HCT116 (cell line): ENCODE data around the gene THNSL1. TPM values are rescaled to one million over a fixed set of nuclear protein-coding genes. Genes with fewer than 3 reads are reported as not detected.

ENCODE experiments used
- ATAC-seq: fragments of 200-7000 bp; cut with Tn5 transposase; 2 replicates; pipeline ENCODE4 v1.9.1; 2020; ENCODE audit warnings: mild to moderate bottlenecking, moderate library complexity
- BruUV-seq: library from RNA; stranded (reverse); fragments of 400-500 nt; replicated peaks from 2 replicates; lab custom pipeline; 2021; lab: Mats Ljungman, UMichigan
- CTCF ChIA-PET: fragments of 300-600 bp; sonication (Branson Sonifier 250); formaldehyde crosslinking; loops from one replicate; lab custom pipeline; 2021; ENCODE audit warnings: antibody characterized with exemption; lab: Charles Lee
- POLR2A ChIA-PET: fragments of 300-600, 350-600 bp; sonication (Branson Sonifier 250); formaldehyde crosslinking; loops from one replicate; lab custom pipeline; 2021; ENCODE audit warnings: antibody characterized with exemption; lab: Charles Lee
- RAD21 ChIA-PET, 2 experiments: fragments of 300-600 bp; sonication (Branson Sonifier 250); formaldehyde crosslinking; loops; one replicate each; lab custom pipeline; 2023; ENCODE audit warnings: low total read pairs in 2 of 2; ENCODE audit not compliant: uncharacterized antibody in 2 of 2, unreplicated experiment in 2 of 2, low non-redundant PET in 1 of 2; lab: Charles Lee
- DNase-seq: peaks from one replicate; pipeline ENCODE4 v3.0.0-alpha.2; 2010; ENCODE audit warnings: low read depth, low spot score
- H2AFZ ChIP-seq: fragments of 200-600 bp; shearing (Covaris generic), sonication (generic); 2 replicates; pipeline ENCODE4 v1.6.1; 2017; ENCODE audit warnings: low read depth, mixed run types, mixed read lengths, antibody characterized with exemption, low read length; ENCODE audit not compliant: poor library complexity, severe bottlenecking
- H3K27ac ChIP-seq: 2 replicates; pipeline ENCODE4 v1.5.1; 2012; ENCODE audit warnings: low read depth, low read length
- H3K27me3 ChIP-seq: fragments of 200-600 bp; sonication (generic); 2 replicates; pipeline ENCODE4 v1.6.1; 2016; ENCODE audit warnings: mixed run types, low read length, mixed read lengths; ENCODE audit not compliant: insufficient read depth
- H3K36me3 ChIP-seq, 2 experiments: fragments of 200-500 bp in 1 of 2; fragments of 200-600 bp in 1 of 2; sonication (Bioruptor generic) in 1 of 2; sonication (generic) in 1 of 2; 2 replicates each; pipeline versions ENCODE4 v1.5.1 to v1.6.1; 2014 to 2016; ENCODE audit warnings: low read length in 2 of 2, inconsistent platforms in 1 of 2, mixed read lengths in 1 of 2, mixed run types in 1 of 2; ENCODE audit not compliant: insufficient read depth in 2 of 2, control insufficient read depth in 1 of 2
- H3K4me1 ChIP-seq, 2 experiments: fragments of 200-600 bp in 1 of 2; sonication (generic) in 1 of 2; 2 replicates each; pipeline versions ENCODE4 v1.5.1 to v1.6.1; 2012 to 2017; ENCODE audit warnings: low read length in 2 of 2, inconsistent platforms in 1 of 2, mild to moderate bottlenecking in 1 of 2, mixed read lengths in 1 of 2, mixed run types in 1 of 2, moderate library complexity in 1 of 2; ENCODE audit not compliant: insufficient read depth in 2 of 2, control insufficient read depth in 1 of 2
- H3K4me2 ChIP-seq: fragments of 200-600 bp; sonication (generic); 2 replicates; pipeline ENCODE4 v1.6.1; 2017; ENCODE audit warnings: mixed run types, low read length, mixed read lengths
- H3K4me3 ChIP-seq, 2 experiments: fragments of 200-600 bp in 1 of 2; sonication (generic) in 1 of 2; replicated peaks in 1 of 2; 2 replicates each; pipeline ENCODE4 v1.5.1; 2011 to 2016; ENCODE audit warnings: low read length in 2 of 2, control low read depth in 1 of 2, low read depth in 1 of 2, mild to moderate bottlenecking in 1 of 2, mixed read lengths in 1 of 2, mixed run types in 1 of 2
- H3K79me2 ChIP-seq: fragments of 200-600 bp; sonication (generic); 2 replicates; pipeline ENCODE4 v1.6.1; 2017; ENCODE audit warnings: mild to moderate bottlenecking, mixed run types, low read length, moderate library complexity, mixed read lengths; ENCODE audit not compliant: insufficient read depth
- H3K9ac ChIP-seq: fragments of 200-600 bp; sonication (generic); 2 replicates; pipeline ENCODE4 v1.6.1; 2016; ENCODE audit warnings: low read length, mixed read lengths
- H3K9me2 ChIP-seq: fragments of 200-600 bp; sonication (generic), shearing (Covaris generic); 2 replicates; pipeline ENCODE4 v1.6.1; 2017; ENCODE audit warnings: mixed run types, mild to moderate bottlenecking, moderate library complexity; ENCODE audit not compliant: insufficient read depth
- H3K9me3 ChIP-seq, 2 experiments: fragments of 200-500 bp in 1 of 2; fragments of 200-600 bp in 1 of 2; sonication (Bioruptor generic) in 1 of 2; sonication (generic) in 1 of 2; 2 replicates each; pipeline ENCODE4 v1.6.1; 2014 to 2017; ENCODE audit warnings: low read length in 2 of 2, mixed read lengths in 2 of 2, inconsistent platforms in 1 of 2, low read depth in 1 of 2, mild to moderate bottlenecking in 1 of 2, mixed run types in 1 of 2, moderate library complexity in 1 of 2; ENCODE audit not compliant: control insufficient read depth in 1 of 2, insufficient read depth in 1 of 2
- H4K20me1 ChIP-seq: fragments of 200-600 bp; sonication (generic), shearing (Covaris generic); 2 replicates; pipeline ENCODE4 v1.6.1; 2017; ENCODE audit warnings: mixed run types, mild to moderate bottlenecking, moderate library complexity; ENCODE audit not compliant: insufficient read depth
- CEBPB ChIP-seq: IDR thresholded peaks from 2 replicates; pipeline ENCODE4 v1.6.1; 2012; ENCODE audit warnings: low read depth
- ELF1 ChIP-seq: IDR thresholded peaks from 2 replicates; pipeline ENCODE4 v1.6.1; 2012; ENCODE audit warnings: low read depth, borderline replicate concordance
- EZH2phosphoT487 ChIP-seq: fragments of 200-600 bp; IDR thresholded peaks from 2 replicates; pipeline ENCODE4 v1.6.1; 2018; ENCODE audit warnings: antibody characterized with exemption, borderline replicate concordance
- FOSL1 ChIP-seq: IDR thresholded peaks from 2 replicates; pipeline ENCODE4 v1.6.1; 2012; ENCODE audit warnings: low read depth
- JUND ChIP-seq: IDR thresholded peaks from 2 replicates; pipeline ENCODE4 v1.6.1; 2012
- POLR2AphosphoS5 ChIP-seq: IDR thresholded peaks from 2 replicates; pipeline ENCODE4 v1.6.1; 2011; ENCODE audit warnings: mild to moderate bottlenecking, low read depth, low read length, moderate library complexity
- TCF7L2 ChIP-seq: IDR thresholded peaks from 2 replicates; pipeline ENCODE4 v1.7.0; 2011; ENCODE audit warnings: borderline replicate concordance, inconsistent platforms; ENCODE audit not compliant: insufficient read depth, insufficient read length; ENCODE audit errors: extremely low read depth
- YY1 ChIP-seq: IDR thresholded peaks from 2 replicates; pipeline ENCODE4 v1.6.1; 2011; ENCODE audit warnings: low read length, low read depth, moderate library complexity, mild to moderate bottlenecking; ENCODE audit not compliant: insufficient replicate concordance; ENCODE audit errors: extremely low read depth
- ZNF274 ChIP-seq: fragments of 200-500 bp; sonication (Bioruptor generic); IDR thresholded peaks from 2 replicates; pipeline ENCODE4 v1.6.1; 2014; ENCODE audit warnings: mild to moderate bottlenecking, low read depth, low read length, inconsistent platforms
- intact Hi-C: fragments of 100-400 bp; cut with micrococcal nuclease; formaldehyde crosslinking; loops from 2 replicates; pipeline ENCODE4 v1.10.0; 2022
- total RNA-seq: library from RNA; stranded (reverse); gene quantifications from one replicate; pipeline ENCODE4 v1.2.1, GENCODE V29; 2021; ENCODE audit not compliant: unreplicated experiment
- TF ChIP-seq, protein P1 (sequence below): IDR thresholded peaks from 2 replicates; pipeline ENCODE4 v1.6.1; 2012

THNSL1 gene
- total RNA-seq, 1 experiment from 2014 or later = 7.7 TPM

DNA sequence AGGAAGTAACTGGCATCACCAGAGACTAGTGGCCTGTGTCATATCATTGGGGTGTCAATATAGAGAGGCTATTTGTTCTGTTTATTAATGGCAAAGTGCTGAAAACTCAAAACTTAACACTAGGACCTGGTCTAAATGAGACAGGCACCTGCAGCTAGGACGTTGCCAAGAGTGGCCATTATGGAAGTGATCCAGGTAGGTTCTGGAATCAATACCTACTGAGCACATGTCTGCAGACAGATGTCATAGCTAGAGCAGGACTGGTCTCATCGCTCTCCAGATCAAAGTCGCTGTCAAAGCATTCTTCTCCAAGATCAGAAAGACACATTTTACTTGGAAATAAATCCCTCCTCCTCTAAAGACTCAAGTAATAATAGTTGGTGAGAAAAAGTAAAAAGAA lies 40.3 kb downstream of the THNSL1 start (continued):
- TF ChIP-seq TCF7L2 (no peak), EZH2phosphoT487 (no peak), ELF1 (no peak), JUND (no peak), POLR2AphosphoS5 (no peak), YY1 (no peak), ZNF274 (no peak), CEBPB (no peak), FOSL1 (no peak)
- TF ChIP-seq, protein P1, sequence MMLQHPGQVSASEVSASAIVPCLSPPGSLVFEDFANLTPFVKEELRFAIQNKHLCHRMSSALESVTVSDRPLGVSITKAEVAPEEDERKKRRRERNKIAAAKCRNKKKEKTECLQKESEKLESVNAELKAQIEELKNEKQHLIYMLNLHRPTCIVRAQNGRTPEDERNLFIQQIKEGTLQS = no peak

DNA sequence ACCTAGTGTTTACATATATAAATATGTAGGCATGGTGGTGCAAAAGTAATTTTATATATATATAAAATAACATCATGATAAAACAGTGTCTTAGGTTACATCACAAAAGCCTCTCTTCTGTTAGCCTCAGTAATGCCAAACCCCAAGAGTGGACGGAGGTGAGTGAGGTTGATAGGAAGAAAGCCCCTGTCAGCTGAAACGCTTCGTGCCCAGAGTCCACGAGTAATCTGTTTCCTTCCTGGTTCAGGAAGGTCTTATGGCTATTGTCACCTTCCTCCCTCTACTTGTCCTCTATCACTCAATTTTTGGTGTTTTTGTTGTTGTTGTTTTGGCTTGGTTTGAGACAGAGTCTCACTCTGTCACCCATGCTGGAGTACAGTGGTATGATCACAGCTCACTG lies 41.5 kb downstream of the THNSL1 start:
- H3K27me3 ChIP-seq = no peaks in the 10 kb centered on the region
- no peak for ATAC-seq
- H3K9me2 ChIP-seq = no peaks in the 10 kb centered on the region
- H3K4me3 ChIP-seq = no peak overlapping the region
- intact Hi-C loops = no loop called here
- no peak for TF ChIP-seq TCF7L2
- TF ChIP-seq, all 23 proteins: peak for 0
- DNase-seq = no peak
- Histone ChIP-seq H3K36me3 (no peaks in the 10 kb centered on the region), H3K4me1 (peaks cover 31 to 39% of the 10 kb centered on the region in 2 experiments), H3K27ac (no peak overlapping the region), H3K9me3 (no peaks in the 10 kb centered on the region), H2AFZ (no peak overlapping the region), H4K20me1 (no peaks in the 10 kb centered on the region), H3K4me2 (no peak overlapping the region), H3K79me2 (no peaks in the 10 kb centered on the region), H3K9ac (no peak overlapping the region)
- ChIA-PET POLR2A (no interaction called here), CTCF (no interaction called here), RAD21 (no interaction called here)
- no TSS peak for BruUV-seq
